DMS 273 (cell line): ENCODE measurements around the gene CSTPP1.

Experiments
- DNase-seq: peaks from one replicate; lab custom pipeline; 2025; ENCODE audit not compliant: unreplicated experiment; lab: John Stamatoyannopoulos, UW

CSTPP1 gene

DNA sequence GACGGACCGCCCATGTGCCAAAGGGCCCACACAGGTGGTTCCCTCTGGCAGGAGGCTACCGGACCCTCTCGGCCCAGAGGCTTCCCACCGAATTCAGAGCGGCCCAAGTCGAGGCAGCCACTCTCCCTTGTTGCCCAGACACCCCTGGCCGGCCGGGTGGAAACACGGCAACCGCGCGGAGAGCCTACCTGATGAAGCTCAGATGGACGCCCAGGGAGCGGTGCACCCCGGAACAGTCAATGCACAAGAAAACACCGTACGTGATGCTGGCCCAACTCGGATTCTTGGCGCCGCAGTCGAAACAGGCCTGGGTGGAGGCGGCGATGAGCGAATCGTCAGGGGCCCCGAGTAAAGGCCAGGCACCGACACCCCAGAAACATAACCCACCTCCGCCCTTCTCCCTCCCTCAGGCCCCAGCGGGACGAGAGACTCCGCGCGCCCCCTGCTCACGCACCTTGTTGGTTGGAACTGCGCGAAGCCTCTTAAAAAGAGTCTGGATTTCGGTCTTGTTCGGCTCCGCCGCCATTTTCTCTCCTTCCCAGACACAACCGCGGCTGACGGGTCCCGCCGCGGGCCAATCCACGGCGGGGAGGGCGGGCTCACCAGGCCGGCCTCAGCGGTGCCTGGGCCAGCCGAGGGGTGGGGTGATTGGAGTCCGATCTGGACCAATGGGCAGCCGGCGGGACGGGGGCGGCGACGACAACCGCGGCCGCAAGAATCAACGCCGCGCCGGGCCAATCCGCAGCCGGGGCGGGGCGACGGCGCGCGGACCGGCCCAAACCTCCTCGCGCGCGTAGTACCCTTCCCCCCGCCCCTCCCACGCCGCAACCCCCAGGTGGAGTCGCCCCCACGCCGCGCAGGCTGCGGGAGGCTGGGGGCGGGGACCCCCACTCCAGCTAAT lies 240.0 kb downstream of the CSTPP1 start, which contains the start of gene ARFGAP2:
TSS of gene ARFGAP2 (minus strand) at position 552 of the 901 bp plus-strand sequence. CDS start at position 526, 26 bp downstream.
- DNase-seq: peak; percentile 96

DNA sequence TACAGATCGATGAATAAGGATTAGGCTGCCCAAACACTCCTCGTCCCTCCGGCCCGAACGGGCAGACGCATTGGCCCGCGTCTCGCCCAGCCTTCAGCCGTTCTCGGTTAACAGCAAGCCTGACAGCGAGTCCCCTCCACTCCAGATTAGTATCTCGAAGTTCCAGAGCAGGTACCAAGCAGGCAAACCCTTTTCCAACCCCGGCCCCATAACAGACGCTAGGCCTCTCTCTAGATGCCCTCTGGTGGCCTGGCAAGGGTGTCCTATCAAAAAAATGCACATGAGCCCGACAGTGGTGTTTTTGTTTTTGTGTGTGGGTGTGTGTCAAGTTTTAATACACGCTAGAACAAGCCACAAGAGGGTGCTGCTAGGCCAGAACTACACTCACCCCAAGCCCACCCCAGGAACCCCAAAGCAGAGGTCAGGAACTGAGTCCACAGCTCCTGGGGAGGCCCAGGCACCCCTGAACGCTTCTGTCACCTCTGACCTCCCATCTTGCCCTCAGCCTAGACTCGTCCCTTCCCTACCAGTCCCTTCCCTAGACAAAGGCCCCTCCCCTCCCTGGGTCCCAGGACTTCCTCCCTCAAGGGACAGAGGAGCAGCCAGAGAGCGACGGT lies 240.8 kb downstream of the CSTPP1 start:
- peak; percentile 84 for DNase-seq

DNA sequence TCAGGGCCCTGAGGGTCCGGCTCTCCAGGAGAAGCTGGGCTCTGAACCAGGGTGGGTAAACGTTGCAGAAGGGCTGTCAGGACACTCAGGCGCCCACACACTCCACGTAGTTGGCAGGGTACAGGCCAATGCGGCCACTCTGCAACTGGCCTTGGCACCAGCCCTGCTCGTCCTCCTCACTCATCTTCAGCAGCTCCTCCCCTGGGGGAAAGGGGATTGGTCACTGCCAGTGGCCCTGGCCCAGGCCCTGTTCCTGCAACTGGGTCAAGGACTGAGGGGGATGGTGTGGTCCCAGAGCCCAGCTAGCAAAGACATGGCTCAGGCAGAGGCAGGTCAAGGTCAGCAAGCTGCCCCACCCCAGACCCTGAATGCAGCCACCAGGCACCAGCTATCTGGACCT lies 241.3 kb downstream of the CSTPP1 start:
- DNase-seq: no peak

DNA sequence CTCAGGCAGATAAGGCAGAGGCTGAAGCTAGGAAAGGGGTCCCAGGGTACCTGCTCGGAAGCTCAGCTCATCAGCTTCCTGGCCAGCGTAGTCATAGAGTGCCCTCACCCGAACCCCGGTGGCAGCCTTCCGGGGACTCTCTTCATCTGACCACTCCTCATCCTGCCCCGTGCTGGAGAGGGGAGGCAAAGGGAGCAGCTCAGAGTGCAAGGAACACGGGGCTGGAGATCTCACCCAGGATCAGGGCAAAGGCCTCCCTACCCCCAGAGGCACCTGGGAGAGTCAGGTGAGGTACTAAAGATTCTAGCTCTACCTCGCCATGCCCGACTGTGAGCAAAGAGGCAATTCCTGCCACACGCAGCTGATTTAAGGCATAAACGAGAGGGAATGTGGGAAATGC lies 241.8 kb downstream of the CSTPP1 start:
- no peak for DNase-seq

DNA sequence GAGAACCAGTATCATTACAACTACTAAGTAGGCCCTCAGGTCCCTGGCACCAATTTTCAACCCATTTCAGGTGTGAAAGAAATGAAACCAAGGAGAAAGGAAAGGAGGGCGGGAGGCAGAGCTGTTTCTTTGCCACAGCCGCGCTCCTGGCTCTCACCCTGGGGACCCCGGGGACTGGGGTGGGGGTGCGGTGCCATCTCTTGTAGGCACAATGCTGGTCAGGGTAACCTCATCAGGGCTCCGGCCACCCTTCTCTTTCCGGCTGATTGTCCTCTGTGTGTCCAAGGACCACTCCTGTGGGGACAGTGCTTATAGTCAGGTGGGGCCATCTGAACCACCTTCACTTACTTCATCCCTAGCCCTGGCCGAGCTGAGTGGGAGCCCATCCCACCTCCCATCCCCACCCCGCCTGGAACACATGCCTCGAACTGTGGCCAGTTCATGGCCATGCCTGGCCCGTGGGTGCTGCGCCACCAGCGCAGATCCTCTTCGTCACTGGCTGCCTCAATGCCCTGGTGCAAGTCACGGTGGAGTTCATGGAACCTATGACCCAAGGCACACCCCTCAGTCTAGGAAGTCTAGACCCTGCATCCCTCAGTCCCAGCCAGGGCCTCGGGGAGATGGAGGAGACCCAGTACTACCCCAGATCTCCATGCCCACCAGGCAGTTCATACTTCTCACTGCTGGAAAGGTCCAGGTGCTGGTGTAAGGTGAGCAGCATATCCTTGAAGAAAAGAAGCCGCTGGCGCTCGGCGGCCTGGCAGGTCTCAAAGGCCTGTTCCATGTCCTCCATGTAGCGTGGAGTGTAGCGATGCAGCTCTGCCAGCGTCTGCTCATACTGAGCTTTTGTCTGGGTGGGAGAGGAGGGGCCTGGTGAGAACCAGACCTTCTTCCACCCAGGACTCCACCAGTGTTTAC lies 242.4 kb downstream of the CSTPP1 start:
- no peak for DNase-seq

DNA sequence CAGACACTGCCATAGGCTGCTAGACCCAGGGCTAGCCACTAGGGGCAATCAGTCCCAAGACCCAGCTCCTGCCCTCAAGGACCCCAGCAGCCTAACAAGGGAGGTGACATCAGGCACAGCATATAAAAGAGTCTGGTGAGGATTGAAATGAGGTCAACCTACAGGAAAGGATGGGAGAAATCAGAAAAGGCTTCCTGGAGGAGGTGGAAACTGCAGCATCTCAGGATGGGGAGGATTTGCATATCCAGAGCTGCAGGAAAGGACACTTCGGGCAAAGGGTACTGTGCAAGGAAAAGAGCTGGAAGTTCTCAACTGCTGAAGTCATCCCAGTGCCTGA lies 243.1 kb downstream of the CSTPP1 start:
- DNase-seq: peak; percentile 53

DNA sequence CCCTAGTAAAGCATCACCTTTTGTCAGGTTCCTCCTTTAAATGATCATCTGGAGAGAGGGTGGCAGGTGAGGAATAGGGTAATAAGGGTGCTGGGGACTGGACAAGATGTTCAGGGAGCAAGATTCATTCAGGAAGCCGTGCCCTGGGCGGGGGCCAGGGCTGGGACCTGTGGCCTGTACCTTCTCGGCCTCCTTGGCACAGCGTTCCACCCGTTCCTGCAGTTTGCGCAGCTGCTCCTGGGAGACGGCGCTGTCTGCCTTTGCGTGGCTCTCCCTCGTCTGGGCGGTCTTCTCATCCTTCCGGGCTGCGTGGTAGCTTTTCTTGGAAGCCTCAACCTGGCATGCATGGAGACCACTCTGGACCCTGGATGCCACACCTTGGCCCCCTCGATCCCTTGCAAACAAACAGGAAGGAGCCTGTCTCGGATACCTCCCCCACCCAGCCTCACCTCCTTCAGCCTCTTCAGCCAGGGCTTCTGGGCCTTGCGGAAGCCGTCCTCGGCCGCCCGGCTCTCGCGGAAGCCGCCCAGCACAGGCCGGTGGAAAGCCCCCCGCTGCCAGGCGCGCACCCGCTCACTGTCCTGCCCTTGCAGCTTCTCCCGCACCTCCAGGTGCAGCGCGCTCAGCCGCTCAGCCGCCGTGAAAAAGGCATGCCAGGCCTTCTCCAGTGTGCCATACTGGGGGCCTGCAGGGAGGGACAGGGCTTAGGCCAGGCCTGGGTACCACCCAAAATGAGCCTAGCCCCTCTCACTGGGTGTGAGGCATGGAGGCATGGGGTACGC lies 243.6 kb downstream of the CSTPP1 start:
- no peak for DNase-seq

DNA sequence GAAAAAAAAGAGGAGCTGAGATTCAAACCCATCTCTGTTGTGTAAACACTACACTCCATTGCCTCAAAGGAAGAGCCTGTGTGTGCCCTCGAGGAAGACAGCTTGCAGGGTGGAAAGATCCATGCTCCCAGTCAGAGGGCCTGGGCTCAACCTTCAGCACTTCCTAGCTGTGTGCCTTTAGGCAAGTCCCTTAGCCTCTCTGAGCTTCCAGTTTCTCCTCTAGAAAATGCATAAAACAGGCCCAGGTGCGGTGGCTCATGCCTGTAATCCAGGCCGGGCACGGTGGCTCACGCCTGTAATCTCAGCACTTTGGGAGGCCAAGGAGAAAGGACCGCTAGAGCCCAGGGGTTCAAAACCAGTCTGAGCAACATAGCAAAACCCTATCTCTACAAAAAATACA lies 244.7 kb downstream of the CSTPP1 start:
- no peak for DNase-seq

DNA sequence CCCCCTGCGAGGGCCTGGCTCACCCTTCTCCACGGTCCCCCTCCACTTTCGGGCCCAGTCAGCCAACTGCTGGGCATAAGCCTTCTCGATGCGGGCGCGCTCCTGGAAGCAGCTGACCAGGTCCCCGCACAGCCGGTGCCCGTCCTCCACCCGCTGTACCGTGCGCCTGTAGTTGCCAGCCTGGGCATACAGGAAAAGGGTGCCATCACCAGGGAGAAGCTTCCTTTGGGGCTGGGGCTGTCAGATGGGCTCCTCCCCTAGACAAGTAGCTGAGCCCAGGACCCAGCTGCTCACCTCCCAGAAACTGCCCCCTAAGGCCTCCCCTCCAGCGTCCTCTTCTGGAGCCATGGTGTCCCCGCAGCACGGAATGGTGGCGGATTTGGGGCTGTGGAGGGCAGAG lies 245.8 kb downstream of the CSTPP1 start:
- no peak for DNase-seq

DNA sequence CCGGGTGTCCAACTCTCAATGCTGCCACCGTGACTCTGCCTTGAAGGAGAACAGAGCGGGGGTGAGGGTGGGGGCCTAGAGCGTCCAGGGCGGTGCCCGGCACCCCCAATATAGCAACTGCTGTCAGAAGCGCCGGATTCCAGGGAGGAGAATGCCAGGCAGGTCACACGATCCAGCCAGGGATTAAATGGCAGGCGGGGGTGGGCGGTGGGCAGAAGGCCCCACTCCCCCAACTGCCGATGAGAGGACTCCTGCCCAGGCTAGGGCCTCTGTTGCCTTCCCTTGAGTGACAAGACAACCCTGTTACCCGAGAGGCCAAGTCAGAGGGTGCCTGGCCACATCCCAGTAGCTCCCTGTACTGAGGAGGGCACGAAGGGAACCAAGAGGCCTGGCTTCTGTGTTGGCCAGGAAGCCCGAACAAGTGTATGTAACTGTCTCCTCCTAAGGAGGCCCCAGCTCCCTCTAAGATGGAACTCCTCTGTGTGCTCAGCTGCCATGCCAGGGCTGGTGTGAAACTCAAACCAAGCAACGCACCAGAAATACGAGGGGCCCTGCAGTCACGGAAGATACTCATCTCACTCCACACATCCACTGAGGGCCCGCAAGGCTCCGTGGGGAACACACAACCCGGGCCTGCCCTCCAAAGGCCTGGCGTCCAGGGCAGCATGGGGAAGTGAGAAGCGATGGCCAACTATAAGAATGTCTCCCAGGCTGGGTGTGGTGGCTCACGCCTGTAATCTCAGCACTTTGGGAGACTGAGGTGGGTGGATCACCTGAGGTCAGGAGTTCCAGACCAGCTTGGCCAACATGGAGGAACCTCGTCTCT lies 246.7 kb downstream of the CSTPP1 start:
- no peak for DNase-seq

DNA sequence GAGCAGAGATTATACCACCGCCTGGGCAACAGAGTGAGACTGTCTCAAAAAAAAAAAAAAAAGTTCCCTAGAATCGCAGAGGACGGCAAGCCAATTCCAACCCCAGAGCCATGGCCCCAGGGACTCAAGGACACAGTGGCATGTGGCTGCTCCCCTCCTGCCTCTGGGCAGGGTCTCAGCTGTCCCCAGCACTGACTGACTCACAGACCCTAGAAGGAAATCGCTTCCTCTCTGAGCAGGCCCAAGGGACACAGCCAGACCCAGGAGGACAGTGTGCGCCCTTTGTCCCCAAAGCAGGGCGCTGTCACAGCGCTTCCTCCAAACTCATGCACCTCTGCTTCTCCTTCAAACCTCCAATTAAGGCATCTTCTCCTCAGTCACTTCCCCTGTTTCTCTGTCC lies 247.4 kb downstream of the CSTPP1 start:
- no peak for DNase-seq

DNA sequence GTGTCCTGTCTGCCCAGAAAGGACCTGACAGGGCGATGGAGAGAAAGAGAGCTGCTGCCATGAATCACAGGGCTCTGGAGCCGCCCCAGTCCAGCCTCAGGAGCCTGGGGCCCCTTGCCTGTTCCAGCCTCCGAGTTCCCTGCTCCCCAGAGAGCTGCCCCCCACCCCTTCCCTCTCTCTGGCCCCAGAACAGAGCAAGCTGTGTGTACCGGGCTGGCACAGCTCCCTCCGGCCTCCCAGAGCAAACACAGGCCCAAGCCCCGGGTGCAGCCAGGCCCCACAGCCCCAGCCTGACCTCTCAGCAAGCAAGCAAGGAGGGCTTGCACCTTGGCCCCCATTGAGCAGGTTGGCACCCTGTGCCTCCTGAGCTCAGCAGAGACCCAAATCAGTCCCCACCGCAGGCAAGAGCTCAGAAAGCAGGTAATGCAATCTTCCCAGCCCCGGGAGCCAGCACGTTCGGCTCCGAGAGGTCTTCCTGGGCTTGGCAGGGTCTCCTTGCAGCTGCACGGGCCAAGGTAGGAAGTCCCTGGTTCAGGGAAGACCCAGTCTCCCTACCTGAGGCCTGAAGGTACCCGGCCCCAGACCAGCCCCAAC lies 248.2 kb downstream of the CSTPP1 start:
- no peak for DNase-seq

DNA sequence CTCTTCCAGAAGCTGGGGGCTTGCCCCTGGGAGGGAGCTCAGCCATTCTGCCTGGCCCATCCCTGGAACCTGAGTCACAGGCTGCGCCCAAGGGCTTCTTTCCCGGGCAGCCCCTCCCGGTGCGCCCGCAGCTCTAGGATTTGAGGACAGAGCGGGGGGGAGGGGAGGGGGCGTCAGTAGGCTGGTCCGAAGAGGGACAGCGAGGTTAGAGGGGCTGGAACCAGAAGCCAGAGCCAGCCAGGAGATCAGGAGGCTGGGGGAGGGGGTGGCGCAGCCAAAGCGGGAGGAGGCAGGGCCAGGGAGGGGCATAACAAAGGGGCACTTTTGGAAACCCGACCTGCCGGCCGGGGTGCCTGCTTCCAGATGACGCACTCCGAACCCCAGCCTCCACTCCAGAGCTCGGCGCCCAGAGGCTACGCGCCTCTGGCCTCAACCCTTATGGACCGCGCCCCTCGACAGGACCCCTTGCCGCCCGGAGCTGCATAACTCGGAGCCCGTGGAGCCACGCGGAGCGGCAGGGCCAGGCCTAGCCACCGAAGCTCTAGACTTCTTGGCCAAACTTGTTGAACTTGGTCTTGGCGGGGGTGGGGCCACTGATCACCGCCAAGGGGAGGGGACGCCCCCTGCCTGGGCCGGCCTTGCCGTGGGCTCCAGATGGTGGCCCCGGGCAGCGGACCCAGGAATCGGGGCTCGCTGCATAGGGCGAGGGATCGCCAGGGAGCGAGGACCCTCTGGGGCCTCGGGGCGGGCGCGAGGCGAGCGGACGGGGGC lies 248.9 kb downstream of the CSTPP1 start:
- DNase-seq: peak; percentile 67

DNA sequence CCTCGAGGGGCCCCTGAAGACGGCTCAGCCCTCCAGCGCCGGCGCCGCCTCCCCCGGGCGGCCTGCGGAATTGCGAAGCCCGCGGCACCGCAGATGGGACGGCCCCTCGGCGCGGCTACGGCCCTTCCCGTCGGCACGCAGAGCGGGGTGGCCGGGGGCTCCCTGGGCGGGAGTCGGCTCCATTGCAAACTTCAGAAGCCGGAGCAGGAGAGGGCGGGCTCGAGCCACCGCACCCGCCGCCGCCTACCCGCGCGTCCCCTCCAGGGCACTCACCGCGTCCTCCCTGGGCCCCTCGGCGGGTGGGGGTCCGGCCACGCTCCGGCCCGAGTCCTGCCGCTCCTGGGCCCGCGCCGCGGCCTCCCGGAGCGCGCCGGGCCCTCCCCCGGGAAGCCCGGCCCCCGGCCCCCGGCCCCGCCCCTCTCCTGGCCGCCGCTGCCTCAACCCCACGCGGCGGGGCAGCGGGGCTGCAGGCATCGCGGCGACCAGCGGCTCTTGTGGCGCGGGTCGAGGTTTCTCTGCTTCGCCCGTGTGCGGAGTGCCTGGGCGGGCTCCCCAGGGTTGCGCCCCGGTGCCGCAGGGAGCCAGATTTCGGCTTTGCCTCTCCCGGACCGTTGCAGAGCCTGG lies 249.6 kb downstream of the CSTPP1 start, which contains the start of gene PACSIN3:
TSS of gene PACSIN3 (minus strand) at position 359 of the 624 bp plus-strand sequence. CDS start 3,707 bp downstream, outside the sequence.
- DNase-seq: peak; percentile 66

DNA sequence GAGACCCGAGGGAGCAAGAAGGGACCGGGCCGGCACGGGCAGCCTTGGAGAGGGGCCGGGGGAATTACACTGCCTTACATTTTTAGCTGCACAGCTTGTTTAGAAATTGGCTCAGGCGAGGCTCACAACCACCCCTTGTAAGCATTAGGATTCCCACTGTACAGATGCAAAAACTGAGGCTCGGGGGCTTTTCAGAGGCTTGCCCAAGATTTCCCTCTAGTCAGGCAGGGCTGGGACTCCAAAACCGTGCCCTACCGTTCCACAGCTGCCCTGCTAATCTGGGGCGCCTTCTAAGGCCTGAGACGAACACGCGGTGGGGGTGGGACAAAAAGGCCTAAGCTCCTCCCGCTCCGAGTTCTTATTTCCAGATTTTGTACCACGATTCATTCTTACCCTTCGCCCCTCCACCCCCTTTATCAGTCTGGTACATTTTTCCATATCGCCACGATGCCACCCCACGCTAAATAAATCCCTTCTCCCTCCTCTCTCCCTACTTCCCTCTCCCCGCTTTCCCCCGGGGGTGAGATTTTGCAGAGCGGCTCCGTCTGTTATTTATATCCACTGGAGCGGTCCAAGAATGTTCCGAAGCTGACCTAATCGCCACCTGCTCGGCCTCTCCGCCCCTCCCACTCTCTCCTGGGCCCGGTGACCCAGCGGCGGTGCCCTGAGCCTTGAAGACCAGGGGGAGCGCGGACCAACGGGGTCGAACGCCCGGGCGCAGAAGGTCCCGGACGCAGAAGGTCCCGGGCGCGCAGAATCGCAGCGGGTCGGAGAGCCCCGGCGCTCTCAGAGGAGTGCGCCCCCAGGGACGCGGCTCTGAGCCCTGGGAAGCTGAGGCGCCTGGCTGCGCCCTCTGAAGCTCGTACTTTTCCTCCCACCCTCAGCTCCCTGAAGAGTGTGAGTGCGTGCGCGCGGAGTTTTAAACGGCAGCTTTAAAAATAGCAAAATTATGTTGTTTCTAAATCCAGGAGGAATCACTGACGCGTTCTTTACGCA lies 250.4 kb downstream of the CSTPP1 start:
- DNase-seq: peak; percentile 44

DNA sequence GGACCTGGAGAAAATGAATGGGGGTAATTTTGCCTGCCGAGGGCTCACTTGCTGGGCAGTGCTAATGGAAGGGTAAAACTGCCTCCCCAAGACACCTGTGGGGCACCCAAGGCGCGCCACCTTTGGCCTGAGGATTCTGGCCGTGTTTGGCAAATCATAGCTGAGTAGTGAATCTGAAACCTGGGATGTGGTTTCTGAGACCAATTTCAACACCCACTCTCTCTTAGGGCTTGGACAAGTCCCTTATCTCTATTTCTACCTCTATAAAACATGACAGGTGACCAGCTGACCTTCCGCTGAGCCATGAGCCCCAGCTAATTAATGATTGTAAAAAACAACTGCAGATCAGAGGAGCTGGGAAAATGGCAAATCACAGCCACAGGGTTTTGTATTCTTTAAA lies 251.2 kb downstream of the CSTPP1 start:
- DNase-seq: no peak

DNA sequence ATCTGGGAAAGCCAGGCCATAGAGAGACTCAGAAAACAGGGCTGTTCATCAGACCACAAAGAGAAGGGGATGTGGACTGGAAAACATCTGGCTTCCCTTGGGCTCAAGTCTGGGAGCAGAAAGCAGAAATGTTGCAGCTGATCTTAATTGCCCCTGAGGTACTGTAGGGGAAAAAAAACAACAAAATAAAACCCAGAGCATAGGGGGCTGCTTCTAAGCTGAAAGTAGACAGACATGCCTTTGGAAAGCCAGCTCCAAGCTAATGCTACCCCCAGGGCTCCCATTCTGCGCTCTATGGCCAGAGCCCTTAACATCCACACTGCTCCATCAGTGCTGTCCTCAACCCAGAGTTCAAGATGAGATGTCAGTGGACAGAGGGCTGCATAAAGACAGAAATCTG lies 251.7 kb downstream of the CSTPP1 start:
- DNase-seq: peak; percentile 31
